ENCODE data around the gene C4orf51. TPM values are rescaled to one million over a fixed set of nuclear protein-coding genes. Genes with fewer than 3 reads are reported as not detected.

C4orf51 gene
- total RNA-seq, 4 donors from 2014 or later = not detected

GRCh38 chr4:145734576-145735346, 54.8 kb downstream of the C4orf51 start:
- H3K4me3 ChIP-seq = peak overlapping the region in 1 of 2 donors; percentile 1
- no peaks in the 10 kb centered on the region for H3K36me3 ChIP-seq
- peak overlapping the region; percentile 94 to 98 for H3K27ac ChIP-seq
- intact Hi-C loops (cut with DNase I; ENCODE audit: low total_unique reads) = loop anchor here (5.0 kb wide), 1 partner anchor 203 kb away; the partner anchor contains the start of gene ZNF827
- H3K9me3 ChIP-seq = no peaks in the 10 kb centered on the region
- H3K4me1 ChIP-seq = peaks cover 0 to 17% of the 10 kb centered on the region in 2 donors
- TF ChIP-seq CTCF (IDR thresholded peaks at IDR 0.05) (no peak), POLR2A (IDR thresholded peaks at IDR 0.05) (peak in 1 of 2 donors; percentile 15)
- DNase-seq = peak; percentile 79 to 91
- no peaks in the 10 kb centered on the region for H3K27me3 ChIP-seq

- TF ChIP-seq POLR2A (IDR thresholded peaks at IDR 0.05) (no peak), CTCF (IDR thresholded peaks at IDR 0.05) (no peak)
- peaks cover 0 to 17% of the 10 kb centered on the region in 2 donors for H3K4me1 ChIP-seq
- H3K4me3 ChIP-seq = no peak overlapping the region
- no peaks in the 10 kb centered on the region for H3K36me3 ChIP-seq
- H3K27ac ChIP-seq = peak overlapping the region; percentile 94 to 98
- H3K9me3 ChIP-seq = no peaks in the 10 kb centered on the region
- H3K27me3 ChIP-seq = no peaks in the 10 kb centered on the region
- intact Hi-C loops (cut with DNase I; ENCODE audit: low total_unique reads) = no loop called here
- DNase-seq = peak in 1 of 2 donors; percentile 30
Observed at GRCh38 chr4:145735347-145735675, 55.4 kb downstream of the C4orf51 start.

GRCh38 chr4:145735827-145736226, 55.9 kb downstream of the C4orf51 start:
- peaks cover 0 to 17% of the 10 kb centered on the region in 2 donors for H3K4me1 ChIP-seq
- H3K27ac ChIP-seq = peak overlapping the region; percentile 94 to 98
- no peaks in the 10 kb centered on the region for H3K36me3 ChIP-seq
- TF ChIP-seq POLR2A (IDR thresholded peaks at IDR 0.05) = no peak
- no peak for TF ChIP-seq CTCF (IDR thresholded peaks at IDR 0.05)
- no peak overlapping the region for H3K4me3 ChIP-seq
- intact Hi-C loops (cut with DNase I; ENCODE audit: low total_unique reads) = no loop called here
- no peak for DNase-seq
- no peaks in the 10 kb centered on the region for H3K9me3 ChIP-seq
- no peaks in the 10 kb centered on the region for H3K27me3 ChIP-seq

GRCh38 chr4:145736241-145736831, 56.4 kb downstream of the C4orf51 start:
- Histone ChIP-seq H3K9me3 (no peaks in the 10 kb centered on the region), H3K27ac (peak overlapping the region; percentile 94 to 98), H3K4me3 (no peak overlapping the region), H3K36me3 (no peaks in the 10 kb centered on the region), H3K27me3 (no peaks in the 10 kb centered on the region), H3K4me1 (peaks cover 0 to 17% of the 10 kb centered on the region in 2 donors)
- no peak for TF ChIP-seq POLR2A (IDR thresholded peaks at IDR 0.05)
- peak in 1 of 4 experiments; percentile 6 for TF ChIP-seq CTCF (IDR thresholded peaks at IDR 0.05)
- intact Hi-C loops (cut with DNase I; ENCODE audit: low total_unique reads) = no loop called here
- peak; percentile 68 to 75 for DNase-seq

- H3K4me1 ChIP-seq = peaks cover 0 to 13% of the 10 kb centered on the region in 2 donors
- no peaks in the 10 kb centered on the region for H3K9me3 ChIP-seq
- no peak for DNase-seq
- H3K27me3 ChIP-seq = no peaks in the 10 kb centered on the region
- TF ChIP-seq CTCF (IDR thresholded peaks at IDR 0.05) (no peak), POLR2A (IDR thresholded peaks at IDR 0.05) (no peak)
- H3K36me3 ChIP-seq = no peaks in the 10 kb centered on the region
- no peak overlapping the region for H3K27ac ChIP-seq
- no peak overlapping the region for H3K4me3 ChIP-seq
- intact Hi-C loops (cut with DNase I; ENCODE audit: low total_unique reads) = no loop called here
Observed at GRCh38 chr4:145739845-145740244, 59.9 kb downstream of the C4orf51 start.

Measured in uterus (tissue), 4 donors.